Ectodermal cell (in vitro differentiated cells): Measurements from ENCODE around the gene IGFBP1.

ENCODE experiments used
- H3K27ac ChIP-seq: 2 replicates; pipeline ENCODE4 v1.7.0; 2013; ENCODE audit warnings: mild to moderate bottlenecking, low read depth, low read length; ENCODE audit not compliant: insufficient read depth, poor library complexity, severe bottlenecking
- H3K27me3 ChIP-seq: 2 replicates; pipeline ENCODE4 v1.7.0; 2013; ENCODE audit warnings: mild to moderate bottlenecking, low read length; ENCODE audit not compliant: insufficient read depth, control insufficient read depth, poor library complexity, severe bottlenecking
- H3K36me3 ChIP-seq: one replicate; pipeline ENCODE4 v1.7.0; 2013; ENCODE audit warnings: low read length; ENCODE audit not compliant: control insufficient read depth, insufficient read depth
- H3K4me1 ChIP-seq: one replicate; pipeline ENCODE4 v1.7.0; 2013; ENCODE audit warnings: low read length; ENCODE audit not compliant: control insufficient read depth, insufficient read depth
- H3K4me3 ChIP-seq: 2 replicates; pipeline ENCODE4 v1.7.0; 2013; ENCODE audit warnings: low read depth, low read length, control low read depth; ENCODE audit not compliant: insufficient read depth
- H3K9me3 ChIP-seq: 2 replicates; pipeline ENCODE4 v1.7.0; 2013; ENCODE audit warnings: mild to moderate bottlenecking, low read length, moderate library complexity; ENCODE audit not compliant: control insufficient read depth
- WGBS, 2 experiments: methylation state at CpG; one replicate each; pipeline ENCODE4 v1.1.7; 2013; ENCODE audit warnings: missing lambda C conversion rate in 2 of 2; 5-methylcytosine and 5-hydroxymethylcytosine counted together

The IGFBP1 gene

DNA sequence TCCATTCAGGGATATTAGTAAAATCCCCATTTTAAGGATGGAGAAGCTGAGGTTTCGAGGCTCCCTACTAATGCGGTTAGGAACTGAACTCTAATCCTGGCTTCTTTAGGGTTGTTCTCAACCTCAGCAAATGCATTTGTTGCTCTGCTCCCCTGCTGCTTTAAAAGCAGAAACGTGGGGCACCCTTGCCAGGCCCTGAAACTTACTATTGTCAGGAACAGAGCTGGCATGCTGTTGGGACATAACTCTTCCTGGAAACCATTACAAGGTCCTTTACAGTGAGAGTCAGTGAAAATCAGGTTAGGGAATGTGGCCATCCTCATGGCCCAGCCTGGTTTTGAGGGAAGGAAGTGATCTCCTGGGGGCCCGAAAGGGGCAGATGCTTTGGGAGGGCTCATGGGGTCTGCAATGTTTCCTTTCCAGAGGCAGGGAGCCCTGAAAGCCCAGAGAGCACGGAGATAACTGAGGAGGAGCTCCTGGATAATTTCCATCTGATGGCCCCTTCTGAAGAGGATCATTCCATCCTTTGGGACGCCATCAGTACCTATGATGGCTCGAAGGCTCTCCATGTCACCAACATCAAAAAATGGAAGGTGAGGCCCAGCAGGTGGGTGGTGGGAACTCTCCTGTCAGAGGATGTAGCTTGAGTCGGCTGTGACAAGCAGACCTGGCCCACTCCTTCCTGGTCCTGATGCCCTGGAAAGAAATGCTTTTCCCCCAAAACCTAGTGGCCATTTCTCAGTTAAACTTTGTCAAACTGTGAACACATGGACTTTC is 2.0 kb downstream of the IGFBP1 start:
- Histone ChIP-seq H3K36me3 (no peaks in the 10 kb centered on the region), H3K9me3 (no peaks in the 10 kb centered on the region), H3K27me3 (peaks cover 46% of the 10 kb centered on the region), H3K4me1 (peaks cover 6% of the 10 kb centered on the region), H3K4me3 (no peak overlapping the region), H3K27ac (no peak overlapping the region)
- 87 to 89% methylated on average over 8 of the region's 8 CpGs for WGBS, 2 experiments

DNA sequence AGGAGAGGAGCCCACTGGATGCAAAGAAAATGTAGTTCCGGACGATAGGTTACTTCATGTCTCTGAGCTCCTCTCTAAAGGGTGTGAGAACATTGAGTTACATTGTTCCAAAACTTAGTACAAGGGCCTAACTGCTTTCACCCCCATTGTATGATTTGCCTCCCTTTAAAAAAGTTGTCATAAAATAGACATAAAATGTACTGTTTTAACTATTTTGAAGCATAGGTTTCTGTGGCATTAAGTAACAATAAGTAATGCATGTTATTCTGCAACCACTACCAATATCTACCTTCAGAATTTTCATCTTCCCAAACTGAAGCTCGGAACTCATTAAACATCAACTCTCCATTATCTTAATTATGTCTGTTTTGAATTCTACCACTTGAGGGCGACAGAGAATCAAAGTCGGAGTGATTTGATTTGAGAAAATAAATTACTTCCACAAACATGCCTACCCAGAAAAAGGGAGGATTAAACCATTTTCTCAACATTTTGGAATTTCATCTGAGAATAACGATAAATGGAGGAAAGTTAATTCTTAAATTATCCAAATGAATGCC is 2.7 kb downstream of the IGFBP1 start:
- no peak overlapping the region for H3K4me3 ChIP-seq
- H3K27me3 ChIP-seq = peaks cover 46% of the 10 kb centered on the region

DNA sequence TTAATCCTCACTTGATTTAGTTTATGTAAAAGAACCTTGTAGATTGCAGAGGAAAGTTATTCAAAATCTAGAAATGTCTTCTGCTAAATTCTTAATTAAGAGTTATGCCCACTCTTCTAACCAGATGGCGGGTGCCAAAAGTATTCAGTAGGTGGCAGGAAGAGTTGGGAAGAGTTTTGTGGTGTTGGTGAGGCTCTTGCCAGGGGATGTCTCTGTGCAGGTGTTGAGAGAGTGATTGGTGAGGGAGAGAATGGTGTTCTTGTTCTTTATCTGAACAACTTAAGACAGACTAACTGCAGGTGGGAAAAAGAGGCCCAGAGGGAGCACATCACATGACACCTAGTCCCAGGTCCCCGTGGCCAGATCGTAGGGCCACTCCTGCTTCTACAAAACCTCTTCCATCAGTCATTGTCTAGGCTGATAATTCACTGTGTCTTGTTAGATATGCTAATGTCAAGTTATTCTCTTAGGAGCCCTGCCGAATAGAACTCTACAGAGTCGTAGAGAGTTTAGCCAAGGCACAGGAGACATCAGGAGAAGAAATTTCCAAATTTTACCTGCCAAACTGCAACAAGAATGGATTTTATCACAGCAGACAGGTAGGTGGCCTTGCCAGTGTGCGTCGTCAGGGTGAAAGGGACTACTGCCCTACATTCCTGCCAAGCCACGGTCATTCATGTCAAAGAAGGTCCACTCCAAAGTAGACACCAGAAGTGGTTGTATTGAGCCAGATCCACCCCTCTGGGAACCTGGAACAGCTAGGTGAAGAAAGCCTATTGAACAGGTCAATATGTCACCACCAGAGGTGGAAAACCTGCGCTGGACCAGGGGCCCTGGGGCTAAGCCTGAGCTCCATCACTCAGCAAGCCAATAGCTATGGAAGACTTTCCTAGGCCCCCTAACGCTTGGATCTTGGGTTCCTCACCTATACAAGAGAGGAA is 3.4 kb downstream of the IGFBP1 start:
- Histone ChIP-seq H3K27ac (no peak overlapping the region), H3K4me1 (peaks cover 6% of the 10 kb centered on the region), H3K9me3 (no peaks in the 10 kb centered on the region), H3K27me3 (peaks cover 43% of the 10 kb centered on the region), H3K36me3 (no peaks in the 10 kb centered on the region), H3K4me3 (no peak overlapping the region)
- WGBS, 2 experiments = 80 to 85% methylated on average over 10 of the region's 10 CpGs

More for the DNA sequence above, 2.7 kb downstream of the IGFBP1 start:
- Histone ChIP-seq H3K9me3 (no peaks in the 10 kb centered on the region), H3K27ac (no peak overlapping the region), H3K4me1 (peaks cover 6% of the 10 kb centered on the region), H3K36me3 (no peaks in the 10 kb centered on the region)
- 91 to 95% methylated on average over 2 to 3 of the region's 6 CpGs for WGBS, 2 experiments

DNA sequence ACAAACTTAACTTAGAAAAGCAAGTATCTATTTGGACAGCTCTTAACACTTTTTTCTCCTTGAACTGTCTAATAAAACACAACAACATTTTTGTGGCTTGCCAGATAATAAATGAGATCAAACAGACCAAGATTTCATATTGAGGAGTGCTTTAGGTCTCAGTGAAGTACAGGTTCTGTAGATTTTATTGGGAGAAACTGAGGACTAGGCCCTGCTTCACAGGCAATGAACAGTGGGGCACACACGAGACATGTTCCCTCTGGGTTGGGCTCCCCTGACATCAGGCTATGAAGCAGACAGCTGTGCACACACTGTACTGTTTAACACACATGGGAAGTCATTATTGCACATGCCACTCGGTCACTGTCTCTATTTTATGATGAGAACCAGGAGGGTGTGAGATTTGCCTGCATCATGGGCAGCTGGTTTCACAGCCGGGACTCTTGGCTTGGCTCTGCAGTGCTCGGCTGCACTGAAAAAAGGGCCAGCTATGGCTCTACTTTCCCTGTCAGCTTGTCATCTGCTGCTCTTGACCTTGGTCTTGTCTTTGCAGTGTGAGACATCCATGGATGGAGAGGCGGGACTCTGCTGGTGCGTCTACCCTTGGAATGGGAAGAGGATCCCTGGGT is 4.2 kb downstream of the IGFBP1 start:
- Histone ChIP-seq H3K27ac (no peak overlapping the region), H3K36me3 (no peaks in the 10 kb centered on the region), H3K9me3 (no peaks in the 10 kb centered on the region), H3K4me1 (peaks cover 6% of the 10 kb centered on the region), H3K4me3 (no peak overlapping the region), H3K27me3 (peaks cover 35% of the 10 kb centered on the region)
- 79 to 83% methylated on average over 6 of the region's 6 CpGs for WGBS, 2 experiments

DNA sequence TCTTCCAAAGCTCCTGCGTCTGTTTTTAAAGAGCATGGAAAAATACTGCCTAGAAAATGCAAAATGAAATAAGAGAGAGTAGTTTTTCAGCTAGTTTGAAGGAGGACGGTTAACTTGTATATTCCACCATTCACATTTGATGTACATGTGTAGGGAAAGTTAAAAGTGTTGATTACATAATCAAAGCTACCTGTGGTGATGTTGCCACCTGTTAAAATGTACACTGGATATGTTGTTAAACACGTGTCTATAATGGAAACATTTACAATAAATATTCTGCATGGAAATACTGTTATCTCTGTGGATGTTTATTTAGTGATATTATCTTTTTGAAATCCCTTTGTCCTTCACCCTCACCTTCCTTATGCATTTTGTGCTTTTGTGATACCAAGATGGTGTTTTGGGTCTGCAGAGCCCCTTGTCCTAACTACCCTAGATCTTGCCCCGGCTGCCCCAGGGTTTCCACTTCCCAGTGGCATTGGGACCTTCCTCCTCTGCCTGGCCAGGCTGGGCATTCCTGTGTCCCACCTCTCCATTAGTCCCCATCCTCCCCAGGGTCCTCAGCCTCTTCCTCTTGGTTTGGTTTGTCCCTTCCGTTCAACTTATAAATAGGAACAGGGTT is 5.2 kb downstream of the IGFBP1 start:
- Histone ChIP-seq H3K4me1 (no peaks in the 10 kb centered on the region), H3K36me3 (no peaks in the 10 kb centered on the region), H3K4me3 (no peak overlapping the region), H3K9me3 (no peaks in the 10 kb centered on the region), H3K27me3 (peaks cover 26% of the 10 kb centered on the region), H3K27ac (no peak overlapping the region)
- WGBS, 2 experiments = 94 to 96% methylated on average over 4 to 5 of the region's 5 CpGs

DNA sequence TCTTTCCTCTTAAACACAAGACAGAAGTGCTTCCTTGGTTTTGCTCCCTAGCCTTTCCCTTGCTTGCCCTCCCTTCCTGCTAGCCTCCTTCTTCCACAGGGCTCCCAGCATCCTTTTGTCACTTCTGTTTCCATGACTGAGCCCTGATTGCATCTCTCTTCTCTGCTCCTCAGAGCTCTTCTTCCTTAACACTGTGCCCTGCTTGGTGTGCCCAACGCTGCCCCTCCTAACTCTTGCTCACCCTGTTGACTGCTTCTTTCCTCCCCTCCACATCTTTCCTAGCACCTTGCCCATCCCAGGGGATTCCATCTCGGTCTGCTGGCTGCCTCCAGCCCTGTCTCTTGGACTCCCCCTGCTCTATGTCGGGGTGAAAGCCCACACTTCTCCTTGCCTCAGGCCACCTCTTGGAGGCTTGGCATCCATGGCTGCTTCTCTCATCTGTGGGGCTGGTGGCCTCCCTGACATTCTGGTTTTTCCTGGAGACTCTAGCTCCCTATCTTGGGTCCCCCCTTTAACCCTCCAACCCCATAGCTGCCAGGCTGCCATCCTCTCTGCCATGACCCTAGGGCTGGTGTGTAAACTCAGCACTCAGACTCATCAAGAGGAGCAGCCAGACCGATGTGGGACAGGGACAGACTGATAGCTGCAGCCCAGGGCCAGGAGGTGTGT is 5.8 kb downstream of the IGFBP1 start:
- H3K9me3 ChIP-seq = no peaks in the 10 kb centered on the region
- WGBS, 2 experiments = 81 to 90% methylated on average over 4 of the region's 4 CpGs
- peaks cover 19% of the 10 kb centered on the region for H3K27me3 ChIP-seq
- H3K36me3 ChIP-seq = no peaks in the 10 kb centered on the region
- no peak overlapping the region for H3K4me3 ChIP-seq
- H3K27ac ChIP-seq = no peak overlapping the region
- H3K4me1 ChIP-seq = no peaks in the 10 kb centered on the region

DNA sequence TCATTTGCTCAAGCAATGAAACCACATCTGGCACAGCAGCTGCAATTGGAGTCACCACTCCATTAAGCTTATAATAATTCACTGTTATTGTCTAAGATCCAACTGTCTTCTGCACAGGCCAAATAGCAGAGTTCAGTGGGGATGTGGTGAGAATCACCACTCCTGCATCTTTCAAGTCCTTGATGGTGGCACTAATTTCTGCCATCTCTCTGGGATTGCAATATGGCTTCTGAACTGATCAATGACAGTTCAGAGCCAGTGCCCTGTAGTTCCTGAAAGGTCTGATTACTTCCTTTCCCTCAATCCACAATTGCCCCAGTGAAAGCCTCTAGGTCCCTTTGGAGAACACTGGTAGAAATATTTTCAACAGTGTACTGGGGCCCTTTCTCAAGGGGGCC is 6.4 kb downstream of the IGFBP1 start:
- no peak overlapping the region for H3K4me3 ChIP-seq
- H3K4me1 ChIP-seq = no peaks in the 10 kb centered on the region
- H3K27ac ChIP-seq = no peak overlapping the region
- H3K9me3 ChIP-seq = no peaks in the 10 kb centered on the region
- H3K36me3 ChIP-seq = no peaks in the 10 kb centered on the region
- H3K27me3 ChIP-seq = peaks cover 14% of the 10 kb centered on the region

DNA sequence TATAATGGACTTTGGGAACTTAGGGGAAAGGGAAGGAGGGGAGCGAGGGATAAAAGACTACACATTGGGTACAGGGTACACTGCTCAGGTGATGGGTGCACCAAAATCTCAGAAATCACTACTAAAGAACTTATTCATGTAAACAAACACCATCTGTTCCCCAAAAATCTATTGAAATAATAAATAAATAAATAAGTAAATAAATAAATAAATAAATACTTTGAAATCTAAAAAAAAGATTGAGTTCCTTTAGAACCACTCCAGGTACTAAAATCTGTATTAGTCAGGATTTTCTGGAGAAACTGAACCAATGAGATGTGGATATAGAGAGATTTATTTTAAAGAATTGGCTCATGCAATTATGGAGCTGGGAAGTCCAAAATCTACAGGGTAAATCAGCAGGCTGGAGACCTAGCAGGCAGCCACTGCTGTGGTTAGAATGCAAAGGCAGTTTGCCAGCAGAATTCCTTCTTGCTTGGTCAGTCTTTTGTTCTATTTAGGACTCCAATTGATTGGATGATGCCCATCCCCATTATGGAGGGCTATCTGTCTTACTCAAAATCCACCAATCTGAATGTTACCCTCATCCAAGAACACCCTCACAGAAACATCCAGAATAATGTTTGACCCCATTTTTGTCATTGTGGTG is 8.9 kb downstream of the IGFBP1 start:
- 83 to 90% methylated on average over 1 of the region's 1 CpG for WGBS, 2 experiments
- no peaks in the 10 kb centered on the region for H3K36me3 ChIP-seq
- no peak overlapping the region for H3K4me3 ChIP-seq
- H3K27me3 ChIP-seq = no peaks in the 10 kb centered on the region
- no peak overlapping the region for H3K27ac ChIP-seq
- no peaks in the 10 kb centered on the region for H3K9me3 ChIP-seq
- H3K4me1 ChIP-seq = no peaks in the 10 kb centered on the region

DNA sequence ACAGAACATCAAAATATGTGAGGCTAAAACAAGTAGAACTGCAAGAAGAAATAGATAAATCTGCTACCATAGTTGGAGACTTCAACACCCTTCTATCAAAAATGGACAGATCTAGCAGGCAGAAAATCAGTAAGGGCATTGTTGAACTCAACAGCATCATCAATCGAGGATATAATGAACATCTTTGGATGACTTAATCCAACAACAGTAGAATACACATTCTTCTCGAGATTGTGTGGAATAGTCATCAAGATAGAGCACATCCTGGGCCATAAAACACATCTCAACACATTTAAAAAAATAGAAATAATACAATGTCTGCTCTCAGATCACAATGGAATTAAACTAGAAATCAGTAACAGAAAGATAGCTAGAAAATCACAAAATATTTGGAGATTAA is 9.9 kb downstream of the IGFBP1 start:
- H3K27ac ChIP-seq = no peak overlapping the region
- H3K4me1 ChIP-seq = no peaks in the 10 kb centered on the region
- no peaks in the 10 kb centered on the region for H3K36me3 ChIP-seq
- no peak overlapping the region for H3K4me3 ChIP-seq
- no peaks in the 10 kb centered on the region for H3K27me3 ChIP-seq
- WGBS, 2 experiments = 96 to 100% methylated on average over 2 of the region's 2 CpGs
- no peaks in the 10 kb centered on the region for H3K9me3 ChIP-seq
